NCI-H1417 treated with DMSO at 0.1 percent for 48 hours (cell line): Measurements from ENCODE around the gene DMRTB1.

Experiments used
- DNase-seq: peaks from one replicate; lab custom pipeline; 2025; lab: John Stamatoyannopoulos, UW

DMRTB1 gene

GRCh38 chr1:53486395-53487026 lies 27.3 kb downstream of the DMRTB1 start:
- DNase-seq = no peak

- no peak for DNase-seq
Measured at GRCh38 chr1:53490351-53490750, 31.2 kb downstream of the DMRTB1 start.

- DNase-seq = no peak
Measured at GRCh38 chr1:53495633-53496345, 36.6 kb downstream of the DMRTB1 start.

GRCh38 chr1:53498555-53499131 lies 39.4 kb downstream of the DMRTB1 start:
- DNase-seq = no peak

- DNase-seq = no peak
Measured at GRCh38 chr1:53499257-53500203, 40.3 kb downstream of the DMRTB1 start.

- DNase-seq = no peak
Measured at GRCh38 chr1:53500204-53501064, 41.2 kb downstream of the DMRTB1 start.

GRCh38 chr1:53501065-53502005 lies 42.1 kb downstream of the DMRTB1 start:
- no peak for DNase-seq

GRCh38 chr1:53502641-53503432 lies 43.6 kb downstream of the DMRTB1 start:
- no peak for DNase-seq

- no peak for DNase-seq
Measured at GRCh38 chr1:53503433-53504217, 44.4 kb downstream of the DMRTB1 start.

GRCh38 chr1:53504901-53505300 lies 45.7 kb downstream of the DMRTB1 start:
- DNase-seq = no peak

GRCh38 chr1:53505401-53505800 lies 46.2 kb downstream of the DMRTB1 start:
- no peak for DNase-seq

GRCh38 chr1:53505891-53506290 lies 46.7 kb downstream of the DMRTB1 start:
- DNase-seq = no peak

GRCh38 chr1:53506355-53507050 lies 47.3 kb downstream of the DMRTB1 start:
- DNase-seq = no peak

- DNase-seq = no peak
Measured at GRCh38 chr1:53507116-53507820, 48.1 kb downstream of the DMRTB1 start.

GRCh38 chr1:53508056-53508990 lies 49.1 kb downstream of the DMRTB1 start:
- DNase-seq = no peak

- no peak for DNase-seq
Measured at GRCh38 chr1:53508991-53509666, 49.9 kb downstream of the DMRTB1 start.
